ENCODE results near the gene PRRC2B.

DNA sequence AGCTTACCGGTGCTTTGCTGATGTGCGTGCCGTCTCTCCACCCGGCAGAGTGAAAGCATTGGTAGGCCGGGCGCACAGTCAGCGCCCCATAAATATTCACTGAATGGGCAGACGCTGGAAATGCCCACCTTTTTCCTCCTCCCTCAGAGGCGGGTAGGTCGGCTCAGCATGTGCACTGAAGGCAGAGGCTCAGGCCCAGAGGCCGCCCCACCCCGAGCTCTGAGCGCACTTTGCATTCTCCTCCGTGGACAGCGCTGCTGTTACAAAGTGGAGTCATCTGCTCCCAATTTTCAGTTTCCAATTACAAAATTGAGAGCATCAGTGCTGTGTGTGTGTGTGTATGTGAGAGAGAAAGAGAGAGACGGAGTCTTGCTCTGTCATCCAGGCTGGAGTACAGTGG is 126.6 kb downstream of the PRRC2B start:
- TF ChIP-seq POLR2A (IDR thresholded peaks at IDR 0.05; ENCODE audit: low read depth, low read length) (no peak), POLR2AphosphoS5 (IDR thresholded peaks at IDR 0.05; ENCODE audit: low read depth, low read length) (no peak), TAF1 (IDR thresholded peaks at IDR 0.05; ENCODE audit: low read depth, low read length) (no peak)

Measured in GM12891 (cell line).